HepG2 (cell line): ENCODE data around the gene EFEMP2. TPM values are rescaled to one million over a fixed set of nuclear protein-coding genes. Genes with fewer than 3 reads are reported as not detected.

Experiments
- ARHGAP35 ChIP-seq: sonication (generic); formaldehyde crosslinking; IDR thresholded peaks from 2 replicates; pipeline ENCODE4 v1.9.0; 2022; ENCODE audit warnings: mild to moderate bottlenecking, inconsistent platforms, moderate library complexity, missing genetic modification reagents, borderline replicate concordance
- KLF13 ChIP-seq: sonication (generic); formaldehyde crosslinking; IDR thresholded peaks from 2 replicates; pipeline ENCODE4 v1.4.0; 2020; ENCODE audit warnings: mild to moderate bottlenecking, missing genetic modification reagents
- NFAT5 ChIP-seq: sonication (generic); formaldehyde crosslinking; IDR thresholded peaks from 2 replicates; pipeline ENCODE4 v1.4.0; 2020; ENCODE audit warnings: missing genetic modification reagents
- ZFYVE20 ChIP-seq: sonication (generic); formaldehyde crosslinking; IDR thresholded peaks from 2 replicates; pipeline ENCODE4 v1.8.0; 2023; ENCODE audit warnings: low read depth, mild to moderate bottlenecking, moderate library complexity, missing genetic modification reagents, borderline replicate concordance
- ZIK1 ChIP-seq: sonication (generic); formaldehyde crosslinking; IDR thresholded peaks from 2 replicates; pipeline ENCODE4 v1.5.0; 2020; ENCODE audit warnings: mild to moderate bottlenecking, low read depth, missing genetic modification reagents, borderline replicate concordance
- ZNF24 ChIP-seq: fragments of 450-650 bp; IDR thresholded peaks from 2 replicates; pipeline ENCODE4 v1.6.1; 2017; ENCODE audit warnings: antibody characterized with exemption, mild to moderate bottlenecking
- ZNF33A ChIP-seq: sonication (generic); formaldehyde crosslinking; IDR thresholded peaks from 2 replicates; pipeline ENCODE4 v1.5.1; 2020; ENCODE audit warnings: missing genetic modification reagents, mild to moderate bottlenecking, moderate library complexity, borderline replicate concordance
- polyA plus RNA-seq, 8 experiments: library from polyadenylated mRNA; depleted of rRNA in 3 of 8; stranded (reverse) in 7 of 8; unstranded in 1 of 8; fragments of >200 nt; fragmentation: Illumina TruSeq in 4 of 8; extraction: Trizol in 4 of 8; gene quantifications; 2 replicates each; pipeline versions ENCODE4 v1.2.1 to v1.2.3, GENCODE V29; 2011 to 2016; ENCODE audit warnings: low read depth in 4 of 8, missing spikeins in 1 of 8, mixed read lengths in 1 of 8; ENCODE audit not compliant: insufficient read depth in 1 of 8
- total RNA-seq, 5 experiments: library from RNA; depleted of rRNA; stranded (reverse); fragments of >200 nt; fragmentation: Illumina TruSeq; extraction: Trizol; gene quantifications; 2 replicates each; pipeline ENCODE4 v1.2.3, GENCODE V29; 2016; ENCODE audit warnings: low read depth in 1 of 5
- TF ChIP-seq, protein P1 (sequence below): sonication (generic); formaldehyde crosslinking; IDR thresholded peaks from 2 replicates; pipeline ENCODE4 v1.5.1; 2020; ENCODE audit warnings: mild to moderate bottlenecking, missing genetic modification reagents, borderline replicate concordance
- TF ChIP-seq, protein P2 (sequence below): IDR thresholded peaks from 2 replicates; pipeline ENCODE4 v1.6.1; 2016; ENCODE audit warnings: low read depth
- TF ChIP-seq, protein P3 (sequence below): sonication (generic); formaldehyde crosslinking; IDR thresholded peaks from 2 replicates; pipeline ENCODE4 v1.4.0; 2020; ENCODE audit warnings: missing genetic modification reagents, borderline replicate concordance
- TF ChIP-seq, protein P4 (sequence below): sonication (generic); formaldehyde crosslinking; IDR thresholded peaks from 2 replicates; pipeline ENCODE4 v1.5.0; 2020; ENCODE audit warnings: mild to moderate bottlenecking, missing genetic modification reagents

The EFEMP2 gene
- total and polyA plus RNA-seq, 2 of the 13 experiments (the other 11 are each of a cell fraction or from before 2014, with no cell fraction given), result 7.4 to 29.7 TPM

DNA sequence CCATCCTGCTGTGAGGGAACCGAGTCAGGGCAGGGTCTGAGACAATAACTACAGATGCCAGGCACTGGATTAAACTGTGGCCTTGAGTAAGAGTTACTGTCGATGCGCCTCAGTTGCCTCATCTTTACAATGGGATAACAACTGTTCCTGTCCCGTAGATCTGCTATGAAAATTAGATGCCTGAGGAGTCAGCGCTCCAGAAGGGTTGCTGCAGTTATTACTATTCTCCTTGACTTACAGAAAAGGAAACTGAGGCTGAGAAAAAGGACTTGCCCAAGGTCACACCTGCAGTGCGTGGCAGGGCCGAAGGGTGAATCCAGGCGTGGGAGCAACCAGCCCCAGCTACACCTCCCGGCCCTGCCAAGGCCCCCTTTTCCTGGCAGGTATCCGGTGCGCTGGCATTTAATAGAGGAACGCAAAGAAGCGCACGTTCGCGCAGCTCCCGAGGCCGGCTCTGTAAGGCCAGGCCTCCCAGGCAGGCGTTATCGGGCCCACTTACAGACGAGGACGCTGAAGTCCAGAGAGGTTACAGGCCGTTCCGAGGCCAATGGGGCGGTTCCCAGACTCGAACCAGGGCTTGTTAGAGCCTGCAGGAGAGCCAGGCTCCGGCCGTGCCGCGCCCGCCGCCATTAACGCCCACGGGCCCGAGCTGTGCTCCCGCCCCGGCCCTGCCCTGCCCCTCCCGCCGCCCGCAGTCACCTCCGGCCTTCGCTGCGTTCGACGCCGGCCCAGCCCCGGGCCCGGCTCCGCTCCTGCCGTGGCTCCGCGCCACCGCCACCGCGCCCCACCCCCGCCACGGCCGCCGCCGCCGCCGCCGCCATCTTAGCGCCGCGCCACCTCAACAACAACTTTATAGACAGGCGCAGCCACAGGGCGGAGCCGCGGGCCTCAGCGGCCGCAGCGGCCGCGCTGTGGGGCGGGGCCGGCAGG lies 45.9 kb upstream of the EFEMP2 start, which contains the start of gene C11orf68 (continued):
- no peak for TF ChIP-seq NFAT5 (CRISPR knock-in tag)
- TF ChIP-seq ZIK1 (CRISPR knock-in tag), result no peak
- TF ChIP-seq, protein P1, sequence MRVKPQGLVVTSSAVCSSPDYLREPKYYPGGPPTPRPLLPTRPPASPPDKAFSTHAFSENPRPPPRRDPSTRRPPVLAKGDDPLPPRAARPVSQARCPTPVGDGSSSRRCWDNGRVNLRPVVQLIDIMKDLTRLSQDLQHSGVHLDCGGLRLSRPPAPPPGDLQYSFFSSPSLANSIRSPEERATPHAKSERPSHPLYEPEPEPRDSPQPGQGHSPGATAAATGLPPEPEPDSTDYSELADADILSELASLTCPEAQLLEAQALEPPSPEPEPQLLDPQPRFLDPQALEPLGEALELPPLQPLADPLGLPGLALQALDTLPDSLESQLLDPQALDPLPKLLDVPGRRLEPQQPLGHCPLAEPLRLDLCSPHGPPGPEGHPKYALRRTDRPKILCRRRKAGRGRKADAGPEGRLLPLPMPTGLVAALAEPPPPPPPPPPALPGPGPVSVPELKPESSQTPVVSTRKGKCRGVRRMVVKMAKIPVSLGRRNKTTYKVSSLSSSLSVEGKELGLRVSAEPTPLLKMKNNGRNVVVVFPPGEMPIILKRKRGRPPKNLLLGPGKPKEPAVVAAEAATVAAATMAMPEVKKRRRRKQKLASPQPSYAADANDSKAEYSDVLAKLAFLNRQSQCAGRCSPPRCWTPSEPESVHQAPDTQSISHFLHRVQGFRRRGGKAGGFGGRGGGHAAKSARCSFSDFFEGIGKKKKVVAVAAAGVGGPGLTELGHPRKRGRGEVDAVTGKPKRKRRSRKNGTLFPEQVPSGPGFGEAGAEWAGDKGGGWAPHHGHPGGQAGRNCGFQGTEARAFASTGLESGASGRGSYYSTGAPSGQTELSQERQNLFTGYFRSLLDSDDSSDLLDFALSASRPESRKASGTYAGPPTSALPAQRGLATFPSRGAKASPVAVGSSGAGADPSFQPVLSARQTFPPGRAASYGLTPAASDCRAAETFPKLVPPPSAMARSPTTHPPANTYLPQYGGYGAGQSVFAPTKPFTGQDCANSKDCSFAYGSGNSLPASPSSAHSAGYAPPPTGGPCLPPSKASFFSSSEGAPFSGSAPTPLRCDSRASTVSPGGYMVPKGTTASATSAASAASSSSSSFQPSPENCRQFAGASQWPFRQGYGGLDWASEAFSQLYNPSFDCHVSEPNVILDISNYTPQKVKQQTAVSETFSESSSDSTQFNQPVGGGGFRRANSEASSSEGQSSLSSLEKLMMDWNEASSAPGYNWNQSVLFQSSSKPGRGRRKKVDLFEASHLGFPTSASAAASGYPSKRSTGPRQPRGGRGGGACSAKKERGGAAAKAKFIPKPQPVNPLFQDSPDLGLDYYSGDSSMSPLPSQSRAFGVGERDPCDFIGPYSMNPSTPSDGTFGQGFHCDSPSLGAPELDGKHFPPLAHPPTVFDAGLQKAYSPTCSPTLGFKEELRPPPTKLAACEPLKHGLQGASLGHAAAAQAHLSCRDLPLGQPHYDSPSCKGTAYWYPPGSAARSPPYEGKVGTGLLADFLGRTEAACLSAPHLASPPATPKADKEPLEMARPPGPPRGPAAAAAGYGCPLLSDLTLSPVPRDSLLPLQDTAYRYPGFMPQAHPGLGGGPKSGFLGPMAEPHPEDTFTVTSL (CRISPR knock-in tag), result no peak
- TF ChIP-seq KLF13, result no peak
- TF ChIP-seq ZNF33A, result 0 out of 2 replicates have a peak, but pooled peaks have one; percentile 64
- TF ChIP-seq, protein P2, sequence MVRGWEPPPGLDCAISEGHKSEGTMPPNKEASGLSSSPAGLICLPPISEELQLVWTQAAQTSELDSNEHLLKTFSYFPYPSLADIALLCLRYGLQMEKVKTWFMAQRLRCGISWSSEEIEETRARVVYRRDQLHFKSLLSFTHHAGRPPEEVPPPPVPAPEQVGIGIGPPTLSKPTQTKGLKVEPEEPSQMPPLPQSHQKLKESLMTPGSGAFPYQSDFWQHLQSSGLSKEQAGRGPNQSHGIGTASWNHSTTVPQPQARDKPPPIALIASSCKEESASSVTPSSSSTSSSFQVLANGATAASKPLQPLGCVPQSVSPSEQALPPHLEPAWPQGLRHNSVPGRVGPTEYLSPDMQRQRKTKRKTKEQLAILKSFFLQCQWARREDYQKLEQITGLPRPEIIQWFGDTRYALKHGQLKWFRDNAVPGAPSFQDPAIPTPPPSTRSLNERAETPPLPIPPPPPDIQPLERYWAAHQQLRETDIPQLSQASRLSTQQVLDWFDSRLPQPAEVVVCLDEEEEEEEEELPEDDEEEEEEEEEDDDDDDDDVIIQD (CRISPR knock-in tag), result no peak
- 0 out of 2 replicates have a peak, but pooled peaks have one; percentile 51 for TF ChIP-seq ARHGAP35 (CRISPR knock-in tag)
- TF ChIP-seq, protein P3, sequence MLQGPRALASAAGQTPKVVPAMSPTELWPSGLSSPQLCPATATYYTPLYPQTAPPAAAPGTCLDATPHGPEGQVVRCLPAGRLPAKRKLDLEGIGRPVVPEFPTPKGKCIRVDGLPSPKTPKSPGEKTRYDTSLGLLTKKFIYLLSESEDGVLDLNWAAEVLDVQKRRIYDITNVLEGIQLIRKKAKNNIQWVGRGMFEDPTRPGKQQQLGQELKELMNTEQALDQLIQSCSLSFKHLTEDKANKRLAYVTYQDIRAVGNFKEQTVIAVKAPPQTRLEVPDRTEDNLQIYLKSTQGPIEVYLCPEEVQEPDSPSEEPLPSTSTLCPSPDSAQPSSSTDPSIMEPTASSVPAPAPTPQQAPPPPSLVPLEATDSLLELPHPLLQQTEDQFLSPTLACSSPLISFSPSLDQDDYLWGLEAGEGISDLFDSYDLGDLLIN (CRISPR knock-in tag), result no peak
- TF ChIP-seq ZNF24, result no peak
- TF ChIP-seq, protein P4, sequence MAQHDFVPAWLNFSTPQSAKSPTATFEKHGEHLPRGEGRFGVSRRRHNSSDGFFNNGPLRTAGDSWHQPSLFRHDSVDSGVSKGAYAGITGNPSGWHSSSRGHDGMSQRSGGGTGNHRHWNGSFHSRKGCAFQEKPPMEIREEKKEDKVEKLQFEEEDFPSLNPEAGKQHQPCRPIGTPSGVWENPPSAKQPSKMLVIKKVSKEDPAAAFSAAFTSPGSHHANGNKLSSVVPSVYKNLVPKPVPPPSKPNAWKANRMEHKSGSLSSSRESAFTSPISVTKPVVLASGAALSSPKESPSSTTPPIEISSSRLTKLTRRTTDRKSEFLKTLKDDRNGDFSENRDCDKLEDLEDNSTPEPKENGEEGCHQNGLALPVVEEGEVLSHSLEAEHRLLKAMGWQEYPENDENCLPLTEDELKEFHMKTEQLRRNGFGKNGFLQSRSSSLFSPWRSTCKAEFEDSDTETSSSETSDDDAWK, result no peak
- TF ChIP-seq ZFYVE20 (CRISPR knock-in tag), result no peak
